Measurements from ENCODE around the gene RAD51B. TPM values are rescaled to one million over a fixed set of nuclear protein-coding genes. Genes with fewer than 3 reads are reported as not detected.

Gene RAD51B
- total RNA-seq, 1 experiment from 2014 or later, result 20.0 TPM

DNA sequence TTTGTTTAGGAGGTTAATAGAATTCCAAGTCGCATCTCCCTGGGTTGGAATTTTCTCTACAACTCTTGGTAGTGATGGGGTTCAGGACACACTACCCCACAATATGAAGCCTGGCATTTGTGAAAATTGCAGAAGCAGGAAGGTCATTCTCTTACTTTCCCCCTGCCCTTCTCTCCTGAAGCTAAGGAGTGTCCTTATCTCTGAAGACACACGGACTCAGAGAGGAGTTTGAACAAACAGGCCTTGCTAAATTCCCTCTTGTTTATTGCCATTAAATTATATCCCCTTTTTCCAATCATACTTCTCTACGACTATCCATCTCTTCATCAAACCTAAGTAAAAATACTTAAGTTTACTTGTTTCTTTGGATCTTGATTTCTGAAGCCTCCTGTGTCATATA is 443.0 kb downstream of the RAD51B start:
- H3K27me3 ChIP-seq (ENCODE audit: insufficient read depth, low read length), result no peaks in the 10 kb centered on the region
- no peaks in the 10 kb centered on the region for H4K20me1 ChIP-seq (ENCODE audit: insufficient read depth)
- CTCF ChIA-PET, result no interaction called here
- peaks cover 0 to 6% of the 10 kb centered on the region in 2 experiments; a peak in 1 of 4 replicates for H3K4me1 ChIP-seq (ENCODE audit: control insufficient read depth in 1 of 2, insufficient read depth in 2 of 2, low read length in 2 of 2)
- no peak for TF ChIP-seq CBX3 (IDR thresholded peaks at IDR 0.05; ENCODE audit: low read depth)
- no peak for TF ChIP-seq ZFX (IDR thresholded peaks at IDR 0.05)
- no peak for TF ChIP-seq POLR2A (IDR thresholded peaks at IDR 0.05; ENCODE audit: borderline replicate concordance, extremely low read depth, insufficient read depth, insufficient read length)
- no peak for TF ChIP-seq ELF1 (IDR thresholded peaks at IDR 0.05; ENCODE audit: borderline replicate concordance, low read depth)
- TF ChIP-seq FOSL1 (IDR thresholded peaks at IDR 0.05; ENCODE audit: low read depth), result no peak
- no peak for TF ChIP-seq POLR2AphosphoS5 (IDR thresholded peaks at IDR 0.05; ENCODE audit: low read depth, low read length)
- TF ChIP-seq, protein P1, sequence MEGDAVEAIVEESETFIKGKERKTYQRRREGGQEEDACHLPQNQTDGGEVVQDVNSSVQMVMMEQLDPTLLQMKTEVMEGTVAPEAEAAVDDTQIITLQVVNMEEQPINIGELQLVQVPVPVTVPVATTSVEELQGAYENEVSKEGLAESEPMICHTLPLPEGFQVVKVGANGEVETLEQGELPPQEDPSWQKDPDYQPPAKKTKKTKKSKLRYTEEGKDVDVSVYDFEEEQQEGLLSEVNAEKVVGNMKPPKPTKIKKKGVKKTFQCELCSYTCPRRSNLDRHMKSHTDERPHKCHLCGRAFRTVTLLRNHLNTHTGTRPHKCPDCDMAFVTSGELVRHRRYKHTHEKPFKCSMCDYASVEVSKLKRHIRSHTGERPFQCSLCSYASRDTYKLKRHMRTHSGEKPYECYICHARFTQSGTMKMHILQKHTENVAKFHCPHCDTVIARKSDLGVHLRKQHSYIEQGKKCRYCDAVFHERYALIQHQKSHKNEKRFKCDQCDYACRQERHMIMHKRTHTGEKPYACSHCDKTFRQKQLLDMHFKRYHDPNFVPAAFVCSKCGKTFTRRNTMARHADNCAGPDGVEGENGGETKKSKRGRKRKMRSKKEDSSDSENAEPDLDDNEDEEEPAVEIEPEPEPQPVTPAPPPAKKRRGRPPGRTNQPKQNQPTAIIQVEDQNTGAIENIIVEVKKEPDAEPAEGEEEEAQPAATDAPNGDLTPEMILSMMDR (IDR thresholded peaks at IDR 0.05 in 2 of 3, conservative IDR thresholded peaks at IDR 0.05 in 1 of 3; ENCODE audit: borderline replicate concordance in 1 of 3, insufficient read depth in 1 of 3, low read depth in 2 of 3, low read length in 2 of 3), result no peak
- TF ChIP-seq, protein P2, sequence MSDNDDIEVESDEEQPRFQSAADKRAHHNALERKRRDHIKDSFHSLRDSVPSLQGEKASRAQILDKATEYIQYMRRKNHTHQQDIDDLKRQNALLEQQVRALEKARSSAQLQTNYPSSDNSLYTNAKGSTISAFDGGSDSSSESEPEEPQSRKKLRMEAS (IDR thresholded peaks at IDR 0.05), result no peak
- BruUV-seq (replicated peaks), result no TSS peak
- H3K9ac ChIP-seq (ENCODE audit: low read length), result no peak overlapping the region
- DNase-seq (ENCODE audit: low read depth, low spot score) (no peak), ATAC-seq (no peak)
- H3K36me3 ChIP-seq (ENCODE audit: control insufficient read depth in 1 of 2, insufficient read depth in 2 of 2, low read length in 2 of 2), result no peaks in the 10 kb centered on the region
- intact Hi-C loops (cut with micrococcal nuclease), result no loop called here
- no peak overlapping the region for H3K4me3 ChIP-seq (replicated peaks in 1 of 2; ENCODE audit: low read depth in 1 of 2, low read length in 2 of 2)
- RAD21 ChIA-PET (ENCODE audit: low non-redundant PET in 1 of 2, low total read pairs in 2 of 2, uncharacterized antibody in 2 of 2, unreplicated experiment in 2 of 2), result no interaction called here
- POLR2A ChIA-PET, result no interaction called here
- H3K9me3 ChIP-seq (ENCODE audit: control insufficient read depth in 1 of 2, insufficient read depth in 1 of 2, low read depth in 1 of 2, low read length in 2 of 2), result no peaks in the 10 kb centered on the region
- H2AFZ ChIP-seq (ENCODE audit: low read depth, low read length, poor library complexity, severe bottlenecking), result no peak overlapping the region
- H3K9me2 ChIP-seq (ENCODE audit: insufficient read depth), result peaks cover 5% of the 10 kb centered on the region; the same call in 1 of the 2 replicates
- no peak overlapping the region for H3K4me2 ChIP-seq (ENCODE audit: low read length)
- H3K79me2 ChIP-seq (ENCODE audit: insufficient read depth, low read length), result no peaks in the 10 kb centered on the region
- H3K27ac ChIP-seq (ENCODE audit: low read depth, low read length), result no peak overlapping the region

All from HCT116 (cell line).